Measurements from ENCODE around the gene DNAI4. TPM values are rescaled to one million over a fixed set of nuclear protein-coding genes. Genes with fewer than 3 reads are reported as not detected.

DNAI4 gene
- polyA plus RNA-seq, 1 of the 3 experiments (the other 2 are of a cell fraction): 1.3 TPM

- no peak for TF ChIP-seq IRF3 (IDR thresholded peaks at IDR 0.05; ENCODE audit: low read depth, low read length)
These were observed 83.7 kb downstream of the DNAI4 start (continued) for GRCh38 chr1:66840929-66841328.

- ChIA-PET CTCF (no interaction called here), POLR2A (no interaction called here)
- Histone ChIP-seq H3K4me2 (no peak overlapping the region), H3K9ac (no peak overlapping the region), H3K9me2 (0 out of 2 replicates have a peak, but pooled peaks cover under 1% of the 10 kb centered on the region), H3K4me3 (ENCODE audit: low read depth in 2 of 2, low read length in 1 of 2) (no peak overlapping the region), H4K20me1 (ENCODE audit: insufficient read depth) (no peaks in the 10 kb centered on the region), H3K36me3 (replicated peaks in 1 of 2; ENCODE audit: control insufficient read depth in 1 of 2, insufficient read depth in 2 of 2, low read length in 1 of 2) (no peaks in the 10 kb centered on the region), H2AFZ (ENCODE audit: low read depth) (no peak overlapping the region), H3K4me1 (ENCODE audit: control insufficient read depth in 1 of 2, insufficient read depth in 2 of 2, low read depth in 1 of 2, low read length in 1 of 2) (peaks cover 0 to 3% of the 10 kb centered on the region in 2 experiments; a peak in 2 of 4 replicates), H3K9me3 (no peaks in the 10 kb centered on the region), H3F3A (replicated peaks; ENCODE audit: insufficient read depth) (no peaks in the 10 kb centered on the region), H3K27ac (ENCODE audit: low read depth in 2 of 2, low read length in 1 of 2) (no peak overlapping the region), H3K79me2 (ENCODE audit: insufficient read depth) (no peaks in the 10 kb centered on the region), H3K27me3 (ENCODE audit: insufficient read depth) (no peaks in the 10 kb centered on the region)
- TF ChIP-seq TCF12 (IDR thresholded peaks at IDR 0.05) (peak; percentile 39; the same call in 1 of the 2 replicates), JUND (IDR thresholded peaks at IDR 0.05) (no peak)
- DNase-seq: no peak
These were observed 89.7 kb downstream of the DNAI4 start for GRCh38 chr1:66834926-66835325.

- H3K27me3 ChIP-seq (ENCODE audit: insufficient read depth): no peaks in the 10 kb centered on the region
- H2AFZ ChIP-seq (ENCODE audit: low read depth): no peak overlapping the region
- H3K4me3 ChIP-seq (ENCODE audit: low read depth in 2 of 2, low read length in 1 of 2): no peak overlapping the region
- H3K4me2 ChIP-seq: no peak overlapping the region
- H3K36me3 ChIP-seq (replicated peaks in 1 of 2; ENCODE audit: control insufficient read depth in 1 of 2, insufficient read depth in 2 of 2, low read length in 1 of 2): no peaks in the 10 kb centered on the region
- 0 out of 2 replicates have a peak, but pooled peaks cover 4% of the 10 kb centered on the region for H3K9me2 ChIP-seq
- POLR2A ChIA-PET: no interaction called here
- no peaks in the 10 kb centered on the region for H3K9me3 ChIP-seq
- no peak for TF ChIP-seq CTCF (IDR thresholded peaks at IDR 0.05)
- TF ChIP-seq FOSL2 (IDR thresholded peaks at IDR 0.05; ENCODE audit: borderline replicate concordance, low read depth): no peak
- TF ChIP-seq ZBTB33 (IDR thresholded peaks at IDR 0.05; ENCODE audit: borderline replicate concordance, low read depth): no peak
- TF ChIP-seq RFX5 (IDR thresholded peaks at IDR 0.05; ENCODE audit: low read length): no peak
- TF ChIP-seq NRF1 (IDR thresholded peaks at IDR 0.05; ENCODE audit: low read depth, low read length): no peak
- no peak for TF ChIP-seq FOXJ3 (CRISPR knock-in tag; IDR thresholded peaks at IDR 0.05)
- H3K4me1 ChIP-seq (ENCODE audit: control insufficient read depth in 1 of 2, insufficient read depth in 2 of 2, low read depth in 1 of 2, low read length in 1 of 2): peaks cover 0 to under 1% of the 10 kb centered on the region in 2 experiments; a peak in 2 of 4 replicates
- H3K27ac ChIP-seq (ENCODE audit: low read depth in 2 of 2, low read length in 1 of 2): no peak overlapping the region
- DNase-seq: no peak
- CTCF ChIA-PET: no interaction called here
- H3K79me2 ChIP-seq (ENCODE audit: insufficient read depth): no peaks in the 10 kb centered on the region
- no peak overlapping the region for H3K9ac ChIP-seq
- no peaks in the 10 kb centered on the region for H3F3A ChIP-seq (replicated peaks; ENCODE audit: insufficient read depth)
- no peaks in the 10 kb centered on the region for H4K20me1 ChIP-seq (ENCODE audit: insufficient read depth)
These were observed 91.5 kb downstream of the DNAI4 start for GRCh38 chr1:66833112-66833511.
